Transverse colon (tissue), 4 donors: Measurements from ENCODE around the gene KNL1.

Source experiments
- EP300 ChIP-seq: sonication (generic); formaldehyde crosslinking; IDR thresholded peaks from one replicate; pipeline ENCODE4 v1.6.1; 2017; ENCODE audit warnings: antibody characterized with exemption, low read depth
- POLR2A ChIP-seq: fragments of 450-650 bp; IDR thresholded peaks from one replicate; pipeline ENCODE4 v1.6.1; 2016; ENCODE audit warnings: antibody characterized with exemption, mild to moderate bottlenecking, moderate library complexity
- POLR2AphosphoS5 ChIP-seq, 3 donors: sonication (generic); formaldehyde crosslinking; IDR thresholded peaks; one replicate each; pipeline ENCODE4 v1.6.1; 2016; ENCODE audit warnings: antibody characterized with exemption in 3 of 3
- TF ChIP-seq, protein P1 (sequence below), 5 experiments: fragments of 200-600 bp in 3 of 5; fragments of 450-650 bp in 2 of 5; sonication (generic) in 3 of 5; IDR thresholded peaks; 1 replicate in 2 of 5; 2 replicates in 3 of 5; pipeline ENCODE4 v1.5.1; 2016 to 2017; ENCODE audit warnings: antibody characterized with exemption in 5 of 5, inconsistent platforms in 3 of 5, mild to moderate bottlenecking in 2 of 5, moderate library complexity in 1 of 5

DNA sequence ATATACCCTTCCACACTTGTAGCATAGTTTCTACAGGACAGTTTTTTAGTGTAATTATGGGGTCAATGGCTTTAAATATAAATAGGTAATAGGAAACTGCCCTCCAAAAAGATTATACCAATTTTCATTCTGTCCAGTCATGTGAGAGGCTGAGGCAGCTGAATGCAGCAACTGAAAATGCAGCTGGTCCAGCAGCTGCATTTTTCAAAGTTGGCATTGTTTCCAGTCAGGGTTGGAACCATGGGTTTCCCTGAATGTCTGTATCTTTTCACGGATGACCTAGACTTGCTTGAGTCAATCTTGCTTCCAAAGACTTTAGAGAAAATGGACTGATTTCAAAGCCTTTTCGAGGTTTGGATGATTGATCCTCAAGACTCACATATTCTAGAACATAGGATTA is 9.9 kb upstream of the KNL1 start:
- TF ChIP-seq, protein P1, sequence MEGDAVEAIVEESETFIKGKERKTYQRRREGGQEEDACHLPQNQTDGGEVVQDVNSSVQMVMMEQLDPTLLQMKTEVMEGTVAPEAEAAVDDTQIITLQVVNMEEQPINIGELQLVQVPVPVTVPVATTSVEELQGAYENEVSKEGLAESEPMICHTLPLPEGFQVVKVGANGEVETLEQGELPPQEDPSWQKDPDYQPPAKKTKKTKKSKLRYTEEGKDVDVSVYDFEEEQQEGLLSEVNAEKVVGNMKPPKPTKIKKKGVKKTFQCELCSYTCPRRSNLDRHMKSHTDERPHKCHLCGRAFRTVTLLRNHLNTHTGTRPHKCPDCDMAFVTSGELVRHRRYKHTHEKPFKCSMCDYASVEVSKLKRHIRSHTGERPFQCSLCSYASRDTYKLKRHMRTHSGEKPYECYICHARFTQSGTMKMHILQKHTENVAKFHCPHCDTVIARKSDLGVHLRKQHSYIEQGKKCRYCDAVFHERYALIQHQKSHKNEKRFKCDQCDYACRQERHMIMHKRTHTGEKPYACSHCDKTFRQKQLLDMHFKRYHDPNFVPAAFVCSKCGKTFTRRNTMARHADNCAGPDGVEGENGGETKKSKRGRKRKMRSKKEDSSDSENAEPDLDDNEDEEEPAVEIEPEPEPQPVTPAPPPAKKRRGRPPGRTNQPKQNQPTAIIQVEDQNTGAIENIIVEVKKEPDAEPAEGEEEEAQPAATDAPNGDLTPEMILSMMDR (IDR thresholded peaks at IDR 0.05), result no peak
- no peak for TF ChIP-seq EP300
- TF ChIP-seq POLR2A, result no peak
- TF ChIP-seq POLR2AphosphoS5 (IDR thresholded peaks at IDR 0.05), result no peak
